ENCODE results near the gene IL34.

- TF ChIP-seq, protein P1, sequence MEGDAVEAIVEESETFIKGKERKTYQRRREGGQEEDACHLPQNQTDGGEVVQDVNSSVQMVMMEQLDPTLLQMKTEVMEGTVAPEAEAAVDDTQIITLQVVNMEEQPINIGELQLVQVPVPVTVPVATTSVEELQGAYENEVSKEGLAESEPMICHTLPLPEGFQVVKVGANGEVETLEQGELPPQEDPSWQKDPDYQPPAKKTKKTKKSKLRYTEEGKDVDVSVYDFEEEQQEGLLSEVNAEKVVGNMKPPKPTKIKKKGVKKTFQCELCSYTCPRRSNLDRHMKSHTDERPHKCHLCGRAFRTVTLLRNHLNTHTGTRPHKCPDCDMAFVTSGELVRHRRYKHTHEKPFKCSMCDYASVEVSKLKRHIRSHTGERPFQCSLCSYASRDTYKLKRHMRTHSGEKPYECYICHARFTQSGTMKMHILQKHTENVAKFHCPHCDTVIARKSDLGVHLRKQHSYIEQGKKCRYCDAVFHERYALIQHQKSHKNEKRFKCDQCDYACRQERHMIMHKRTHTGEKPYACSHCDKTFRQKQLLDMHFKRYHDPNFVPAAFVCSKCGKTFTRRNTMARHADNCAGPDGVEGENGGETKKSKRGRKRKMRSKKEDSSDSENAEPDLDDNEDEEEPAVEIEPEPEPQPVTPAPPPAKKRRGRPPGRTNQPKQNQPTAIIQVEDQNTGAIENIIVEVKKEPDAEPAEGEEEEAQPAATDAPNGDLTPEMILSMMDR (IDR thresholded peaks at IDR 0.05; ENCODE audit: low read depth, low read length, missing input control) = no peak
- TF ChIP-seq, protein P2, sequence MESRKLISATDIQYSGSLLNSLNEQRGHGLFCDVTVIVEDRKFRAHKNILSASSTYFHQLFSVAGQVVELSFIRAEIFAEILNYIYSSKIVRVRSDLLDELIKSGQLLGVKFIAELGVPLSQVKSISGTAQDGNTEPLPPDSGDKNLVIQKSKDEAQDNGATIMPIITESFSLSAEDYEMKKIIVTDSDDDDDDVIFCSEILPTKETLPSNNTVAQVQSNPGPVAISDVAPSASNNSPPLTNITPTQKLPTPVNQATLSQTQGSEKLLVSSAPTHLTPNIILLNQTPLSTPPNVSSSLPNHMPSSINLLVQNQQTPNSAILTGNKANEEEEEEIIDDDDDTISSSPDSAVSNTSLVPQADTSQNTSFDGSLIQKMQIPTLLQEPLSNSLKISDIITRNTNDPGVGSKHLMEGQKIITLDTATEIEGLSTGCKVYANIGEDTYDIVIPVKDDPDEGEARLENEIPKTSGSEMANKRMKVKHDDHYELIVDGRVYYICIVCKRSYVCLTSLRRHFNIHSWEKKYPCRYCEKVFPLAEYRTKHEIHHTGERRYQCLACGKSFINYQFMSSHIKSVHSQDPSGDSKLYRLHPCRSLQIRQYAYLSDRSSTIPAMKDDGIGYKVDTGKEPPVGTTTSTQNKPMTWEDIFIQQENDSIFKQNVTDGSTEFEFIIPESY (IDR thresholded peaks at IDR 0.05) = no peak
- TF ChIP-seq, protein P3, sequence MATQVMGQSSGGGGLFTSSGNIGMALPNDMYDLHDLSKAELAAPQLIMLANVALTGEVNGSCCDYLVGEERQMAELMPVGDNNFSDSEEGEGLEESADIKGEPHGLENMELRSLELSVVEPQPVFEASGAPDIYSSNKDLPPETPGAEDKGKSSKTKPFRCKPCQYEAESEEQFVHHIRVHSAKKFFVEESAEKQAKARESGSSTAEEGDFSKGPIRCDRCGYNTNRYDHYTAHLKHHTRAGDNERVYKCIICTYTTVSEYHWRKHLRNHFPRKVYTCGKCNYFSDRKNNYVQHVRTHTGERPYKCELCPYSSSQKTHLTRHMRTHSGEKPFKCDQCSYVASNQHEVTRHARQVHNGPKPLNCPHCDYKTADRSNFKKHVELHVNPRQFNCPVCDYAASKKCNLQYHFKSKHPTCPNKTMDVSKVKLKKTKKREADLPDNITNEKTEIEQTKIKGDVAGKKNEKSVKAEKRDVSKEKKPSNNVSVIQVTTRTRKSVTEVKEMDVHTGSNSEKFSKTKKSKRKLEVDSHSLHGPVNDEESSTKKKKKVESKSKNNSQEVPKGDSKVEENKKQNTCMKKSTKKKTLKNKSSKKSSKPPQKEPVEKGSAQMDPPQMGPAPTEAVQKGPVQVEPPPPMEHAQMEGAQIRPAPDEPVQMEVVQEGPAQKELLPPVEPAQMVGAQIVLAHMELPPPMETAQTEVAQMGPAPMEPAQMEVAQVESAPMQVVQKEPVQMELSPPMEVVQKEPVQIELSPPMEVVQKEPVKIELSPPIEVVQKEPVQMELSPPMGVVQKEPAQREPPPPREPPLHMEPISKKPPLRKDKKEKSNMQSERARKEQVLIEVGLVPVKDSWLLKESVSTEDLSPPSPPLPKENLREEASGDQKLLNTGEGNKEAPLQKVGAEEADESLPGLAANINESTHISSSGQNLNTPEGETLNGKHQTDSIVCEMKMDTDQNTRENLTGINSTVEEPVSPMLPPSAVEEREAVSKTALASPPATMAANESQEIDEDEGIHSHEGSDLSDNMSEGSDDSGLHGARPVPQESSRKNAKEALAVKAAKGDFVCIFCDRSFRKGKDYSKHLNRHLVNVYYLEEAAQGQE (IDR thresholded peaks at IDR 0.05) = no peak
- no peak for TF ChIP-seq TAF1 (conservative IDR thresholded peaks at IDR 0.05)
- TF ChIP-seq ATF3 (IDR thresholded peaks at IDR 0.05) = no peak
- TF ChIP-seq JUND (IDR thresholded peaks at IDR 0.05) = no peak
- no peak for TF ChIP-seq EGR1 (IDR thresholded peaks at IDR 0.05; ENCODE audit: low read depth in 2 of 2)
- no peak for TF ChIP-seq GABPA (IDR thresholded peaks at IDR 0.05 in 1 of 2, conservative IDR thresholded peaks at IDR 0.05 in 1 of 2)
- no peak for TF ChIP-seq SP1 (IDR thresholded peaks at IDR 0.05)
- TF ChIP-seq MAX (IDR thresholded peaks at IDR 0.05) = no peak
- TF ChIP-seq RAD21 (IDR thresholded peaks at IDR 0.05) = no peak
- TF ChIP-seq RXRA (IDR thresholded peaks at IDR 0.05) = no peak
- TF ChIP-seq YY1 (IDR thresholded peaks at IDR 0.05) = no peak
These were observed at the start of gene IL34 for GRCh38 chr16:70646260-70647241.
